Memory B cell (primary cell): Measurements from ENCODE around the gene EFCAB7.

Experiments used
- ATAC-seq: fragments of 150-1000 bp; cut with Tn5 transposase; 2 replicates; pipeline ENCODE4 v1.10.0; 2021; ENCODE audit warnings: low read depth, mild to moderate bottlenecking, moderate library complexity
- DNase-seq, 2 donors: peaks; one replicate each; pipeline ENCODE4 v3.0.0; 2022; ENCODE audit warnings: low spot score in 2 of 2
- H3K27ac Mint-ChIP-seq: one replicate; pipeline ENCODE4 v1.8.0; 2022; ENCODE audit warnings: mild to moderate bottlenecking, moderate library complexity, mixed read lengths
- H3K27me3 Mint-ChIP-seq: one replicate; pipeline ENCODE4 v1.8.0; 2022; ENCODE audit warnings: mixed read lengths
- H3K36me3 Mint-ChIP-seq: one replicate; pipeline ENCODE4 v1.8.0; 2022; ENCODE audit warnings: mild to moderate bottlenecking, mixed read lengths
- H3K4me1 Mint-ChIP-seq: one replicate; pipeline ENCODE4 v1.8.0; 2022; ENCODE audit warnings: mixed read lengths
- H3K4me3 Mint-ChIP-seq: one replicate; pipeline ENCODE4 v1.8.0; 2022; ENCODE audit warnings: mild to moderate bottlenecking, moderate library complexity, mixed read lengths
- H3K9me3 Mint-ChIP-seq: one replicate; pipeline ENCODE4 v1.8.0; 2022; ENCODE audit warnings: mixed read lengths

Gene EFCAB7

GRCh38 chr1:63522891-63523728 is at the start of gene EFCAB7, which contains the start of gene ITGB3BP:
TSS of gene EFCAB7 (plus strand) at chr1:63523525. CDS start at chr1:63525573, 2,048 bp downstream.
TSS of gene ITGB3BP (minus strand) at chr1:63523225. CDS start at chr1:63523133, 92 bp downstream.
- Mint-ChIP-seq H3K4me1 (peaks cover 14% of the 10 kb centered on the region), H3K27ac (peak within 1 kb of the TSS; percentile 99), H3K27me3 (no peaks in the 10 kb centered on the region), H3K9me3 (no peaks in the 10 kb centered on the region), H3K4me3 (peak within 1 kb of the TSS; percentile 94), H3K36me3 (peaks cover under 1% of the 10 kb centered on the region)
- ATAC-seq: peak; percentile 81
- DNase-seq: peak; percentile 80 to 82

- Mint-ChIP-seq H3K36me3 (peaks cover 15% of the 10 kb centered on the region), H3K27me3 (no peaks in the 10 kb centered on the region), H3K4me1 (no peaks in the 10 kb centered on the region), H3K4me3 (no peak overlapping the region), H3K9me3 (peaks cover under 1% of the 10 kb centered on the region), H3K27ac (no peak overlapping the region)
- ATAC-seq (no peak), DNase-seq (no peak)
These were observed 47.6 kb upstream of the EFCAB7 start for GRCh38 chr1:63475761-63476160.

DNA sequence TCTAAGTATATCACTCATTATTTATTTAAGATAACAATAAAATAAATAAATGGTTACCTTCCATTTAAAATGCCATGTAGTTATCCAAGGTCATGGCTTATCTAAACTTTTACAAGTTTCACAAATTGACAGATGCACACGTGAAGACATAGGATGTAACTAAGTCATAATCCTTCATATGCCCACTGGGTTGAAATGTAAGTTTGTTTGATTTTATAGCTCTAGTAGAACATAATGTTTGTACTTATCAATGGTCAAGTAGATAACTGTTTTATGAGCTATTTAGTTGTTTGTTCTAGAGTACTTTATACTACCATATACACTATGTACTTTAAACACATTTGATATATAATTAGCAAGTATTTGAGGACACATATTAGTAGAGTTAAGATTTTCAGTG is 43.3 kb upstream of the EFCAB7 start:
- Mint-ChIP-seq H3K4me1 (no peaks in the 10 kb centered on the region), H3K4me3 (no peak overlapping the region)

GRCh38 chr1:63486629-63487028 is 36.7 kb upstream of the EFCAB7 start:
- Mint-ChIP-seq H3K4me1 (peaks cover 2% of the 10 kb centered on the region), H3K27me3 (no peaks in the 10 kb centered on the region), H3K36me3 (peaks cover 13% of the 10 kb centered on the region), H3K27ac (no peak overlapping the region), H3K4me3 (no peak overlapping the region), H3K9me3 (no peaks in the 10 kb centered on the region)
- no peak for ATAC-seq
- no peak for DNase-seq

More for the DNA sequence above, 43.3 kb upstream of the EFCAB7 start:
- DNase-seq (no peak), ATAC-seq (no peak)
- Mint-ChIP-seq H3K36me3 (peaks cover 11% of the 10 kb centered on the region), H3K27ac (no peak overlapping the region), H3K9me3 (no peaks in the 10 kb centered on the region), H3K27me3 (no peaks in the 10 kb centered on the region)

GRCh38 chr1:63487336-63488065 is 35.8 kb upstream of the EFCAB7 start:
- DNase-seq (no peak), ATAC-seq (no peak)
- H3K4me3 Mint-ChIP-seq: no peak overlapping the region
- no peaks in the 10 kb centered on the region for H3K27me3 Mint-ChIP-seq
- peaks cover 2% of the 10 kb centered on the region for H3K4me1 Mint-ChIP-seq
- no peak overlapping the region for H3K27ac Mint-ChIP-seq
- H3K9me3 Mint-ChIP-seq: no peaks in the 10 kb centered on the region
- H3K36me3 Mint-ChIP-seq: peaks cover 13% of the 10 kb centered on the region

DNA sequence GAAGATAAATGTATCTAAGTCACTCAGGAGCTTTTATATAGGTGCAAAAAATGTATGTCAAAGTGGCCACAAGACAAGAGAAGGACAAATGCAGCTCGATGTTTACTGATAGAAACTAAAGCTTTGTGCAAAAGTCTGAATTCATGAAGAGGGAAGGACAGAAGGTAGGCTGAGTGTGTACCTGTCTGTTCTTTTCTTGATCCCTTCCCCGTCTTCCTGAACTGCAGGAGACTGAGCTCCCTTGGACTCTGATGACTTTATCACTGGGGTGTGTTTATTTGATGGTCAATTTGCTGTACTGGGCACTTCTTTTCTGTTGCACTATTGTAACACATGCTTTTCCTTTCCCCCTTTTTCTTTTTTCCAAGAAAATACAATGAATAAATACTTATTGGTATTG is 25.7 kb upstream of the EFCAB7 start:
- DNase-seq: no peak
- peaks cover 15% of the 10 kb centered on the region for H3K36me3 Mint-ChIP-seq
- H3K9me3 Mint-ChIP-seq: no peaks in the 10 kb centered on the region
- no peak overlapping the region for H3K27ac Mint-ChIP-seq
- H3K4me1 Mint-ChIP-seq: peaks cover under 1% of the 10 kb centered on the region
- H3K4me3 Mint-ChIP-seq: no peak overlapping the region
- no peaks in the 10 kb centered on the region for H3K27me3 Mint-ChIP-seq
- ATAC-seq: no peak

GRCh38 chr1:63498106-63498505 is 25.2 kb upstream of the EFCAB7 start:
- no peak for ATAC-seq
- Mint-ChIP-seq H3K27ac (no peak overlapping the region), H3K4me3 (no peak overlapping the region), H3K27me3 (no peaks in the 10 kb centered on the region), H3K4me1 (no peaks in the 10 kb centered on the region), H3K9me3 (no peaks in the 10 kb centered on the region), H3K36me3 (peaks cover 15% of the 10 kb centered on the region)
- DNase-seq: no peak

DNA sequence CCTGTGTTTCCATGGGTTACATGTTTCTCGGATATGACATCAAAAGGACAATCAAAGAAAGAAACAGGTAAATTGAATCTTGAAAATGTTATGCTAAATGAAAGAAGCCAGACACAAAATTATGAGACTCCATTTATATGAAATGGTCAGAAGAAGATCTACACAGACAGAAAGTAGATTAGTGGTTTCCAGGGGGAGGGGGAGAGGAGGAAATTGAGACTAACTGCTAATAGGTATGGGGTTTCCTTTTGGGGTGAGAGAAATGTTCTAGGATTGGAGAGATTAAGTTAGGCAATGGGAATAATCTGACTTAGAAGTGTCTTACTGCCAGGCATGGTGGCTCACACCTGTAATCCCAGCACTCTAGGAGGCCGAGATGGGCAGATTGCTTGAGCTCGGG is 22.1 kb upstream of the EFCAB7 start:
- DNase-seq: no peak
- Mint-ChIP-seq H3K27me3 (no peaks in the 10 kb centered on the region), H3K27ac (peak overlapping the region; percentile 6), H3K9me3 (no peaks in the 10 kb centered on the region), H3K4me3 (no peak overlapping the region), H3K4me1 (no peaks in the 10 kb centered on the region), H3K36me3 (peaks cover 19% of the 10 kb centered on the region)
- no peak for ATAC-seq

- no peak overlapping the region for H3K27ac Mint-ChIP-seq
- H3K4me1 Mint-ChIP-seq: no peaks in the 10 kb centered on the region
- no peaks in the 10 kb centered on the region for H3K9me3 Mint-ChIP-seq
- H3K36me3 Mint-ChIP-seq: peaks cover 8% of the 10 kb centered on the region
- no peak for DNase-seq
- no peak overlapping the region for H3K4me3 Mint-ChIP-seq
- no peaks in the 10 kb centered on the region for H3K27me3 Mint-ChIP-seq
- no peak for ATAC-seq
These were observed 16.5 kb upstream of the EFCAB7 start for GRCh38 chr1:63506782-63507181.

GRCh38 chr1:63509718-63510117 is 13.6 kb upstream of the EFCAB7 start:
- Mint-ChIP-seq H3K27me3 (no peaks in the 10 kb centered on the region), H3K27ac (no peak overlapping the region), H3K4me1 (peaks cover 2% of the 10 kb centered on the region), H3K9me3 (no peaks in the 10 kb centered on the region), H3K36me3 (peaks cover 11% of the 10 kb centered on the region), H3K4me3 (no peak overlapping the region)
- ATAC-seq (no peak), DNase-seq (no peak)

GRCh38 chr1:63512584-63512983 is 10.7 kb upstream of the EFCAB7 start:
- H3K36me3 Mint-ChIP-seq: peaks cover 5% of the 10 kb centered on the region
- H3K4me1 Mint-ChIP-seq: peaks cover 9% of the 10 kb centered on the region
- H3K9me3 Mint-ChIP-seq: no peaks in the 10 kb centered on the region
- H3K27ac Mint-ChIP-seq: no peak overlapping the region
- no peak overlapping the region for H3K4me3 Mint-ChIP-seq
- DNase-seq (no peak), ATAC-seq (no peak)
- no peaks in the 10 kb centered on the region for H3K27me3 Mint-ChIP-seq

DNA sequence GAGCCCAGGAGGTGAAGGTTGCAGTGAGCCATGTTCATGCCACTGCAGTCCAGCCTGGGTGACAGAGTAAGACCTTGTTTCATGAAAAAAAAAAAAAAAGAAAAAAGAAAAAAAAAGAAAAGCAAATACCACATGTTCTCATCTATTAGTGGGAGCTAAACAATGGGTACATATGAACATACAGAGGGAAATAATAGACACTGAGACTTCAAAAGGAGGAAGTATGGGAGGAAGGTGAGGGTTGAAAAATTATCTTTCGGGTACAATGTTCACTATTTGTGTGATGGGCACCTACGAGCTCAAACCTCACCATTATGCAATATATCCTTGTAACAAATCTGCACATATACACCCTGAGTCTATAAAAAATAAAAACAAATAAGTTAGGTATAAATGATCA is 6.7 kb upstream of the EFCAB7 start:
- Mint-ChIP-seq H3K9me3 (no peaks in the 10 kb centered on the region), H3K4me1 (peaks cover 12% of the 10 kb centered on the region), H3K4me3 (no peak overlapping the region), H3K27ac (no peak overlapping the region), H3K36me3 (peaks cover 5% of the 10 kb centered on the region), H3K27me3 (no peaks in the 10 kb centered on the region)
- ATAC-seq (no peak), DNase-seq (no peak)

DNA sequence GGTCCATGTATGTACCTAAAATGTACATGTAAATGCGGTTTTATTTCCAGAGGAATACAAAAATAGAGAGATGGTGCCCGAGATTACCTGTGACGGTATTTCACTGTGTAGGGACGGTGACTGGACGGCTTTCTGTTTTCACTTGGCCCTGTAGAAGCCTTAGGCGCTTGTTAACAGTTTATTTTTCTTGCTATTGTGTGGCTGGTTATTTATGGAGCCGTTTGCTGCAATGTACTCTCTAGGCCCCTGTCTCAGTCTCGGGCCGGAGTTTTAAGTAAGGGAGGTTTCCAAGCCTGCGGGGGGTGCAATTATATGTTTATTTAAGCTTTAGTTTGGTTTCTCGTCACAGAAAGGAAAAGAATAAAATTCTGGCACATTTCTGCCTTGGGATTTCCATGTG is 413 bp downstream of the EFCAB7 start:
- ATAC-seq: peak; percentile 7
- H3K27me3 Mint-ChIP-seq: no peaks in the 10 kb centered on the region
- peak overlapping the region; percentile 99 for H3K27ac Mint-ChIP-seq
- H3K36me3 Mint-ChIP-seq: peaks cover 2% of the 10 kb centered on the region
- peaks cover 14% of the 10 kb centered on the region for H3K4me1 Mint-ChIP-seq
- peak overlapping the region; percentile 94 for H3K4me3 Mint-ChIP-seq
- H3K9me3 Mint-ChIP-seq: no peaks in the 10 kb centered on the region
- DNase-seq: no peak

DNA sequence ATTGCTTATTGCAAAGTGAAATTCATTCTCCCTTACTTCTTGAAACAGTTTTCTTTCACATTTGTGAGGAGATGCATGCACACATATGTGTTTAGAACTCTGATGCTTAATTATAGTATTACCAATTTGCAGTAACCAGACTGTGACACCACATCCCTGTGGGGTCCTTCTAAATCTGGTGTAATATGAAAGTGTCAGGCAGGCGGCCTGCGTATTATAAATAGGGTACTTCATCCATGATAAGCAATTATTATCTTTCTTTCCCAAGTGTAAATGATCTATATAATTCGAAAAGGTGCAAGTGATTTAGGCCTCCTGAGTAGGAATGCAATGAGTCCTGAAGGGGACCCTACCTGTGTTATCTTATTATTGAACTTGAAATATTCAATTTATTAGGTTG is 876 bp downstream of the EFCAB7 start:
- H3K4me3 Mint-ChIP-seq: peak overlapping the region; percentile 54
- H3K4me1 Mint-ChIP-seq: peaks cover 14% of the 10 kb centered on the region
- peak overlapping the region; percentile 99 for H3K27ac Mint-ChIP-seq
- ATAC-seq (no peak), DNase-seq (no peak)
- no peaks in the 10 kb centered on the region for H3K27me3 Mint-ChIP-seq
- H3K9me3 Mint-ChIP-seq: no peaks in the 10 kb centered on the region
- peaks cover 2% of the 10 kb centered on the region for H3K36me3 Mint-ChIP-seq
